ENCODE results near the gene DUSP28.

DNA sequence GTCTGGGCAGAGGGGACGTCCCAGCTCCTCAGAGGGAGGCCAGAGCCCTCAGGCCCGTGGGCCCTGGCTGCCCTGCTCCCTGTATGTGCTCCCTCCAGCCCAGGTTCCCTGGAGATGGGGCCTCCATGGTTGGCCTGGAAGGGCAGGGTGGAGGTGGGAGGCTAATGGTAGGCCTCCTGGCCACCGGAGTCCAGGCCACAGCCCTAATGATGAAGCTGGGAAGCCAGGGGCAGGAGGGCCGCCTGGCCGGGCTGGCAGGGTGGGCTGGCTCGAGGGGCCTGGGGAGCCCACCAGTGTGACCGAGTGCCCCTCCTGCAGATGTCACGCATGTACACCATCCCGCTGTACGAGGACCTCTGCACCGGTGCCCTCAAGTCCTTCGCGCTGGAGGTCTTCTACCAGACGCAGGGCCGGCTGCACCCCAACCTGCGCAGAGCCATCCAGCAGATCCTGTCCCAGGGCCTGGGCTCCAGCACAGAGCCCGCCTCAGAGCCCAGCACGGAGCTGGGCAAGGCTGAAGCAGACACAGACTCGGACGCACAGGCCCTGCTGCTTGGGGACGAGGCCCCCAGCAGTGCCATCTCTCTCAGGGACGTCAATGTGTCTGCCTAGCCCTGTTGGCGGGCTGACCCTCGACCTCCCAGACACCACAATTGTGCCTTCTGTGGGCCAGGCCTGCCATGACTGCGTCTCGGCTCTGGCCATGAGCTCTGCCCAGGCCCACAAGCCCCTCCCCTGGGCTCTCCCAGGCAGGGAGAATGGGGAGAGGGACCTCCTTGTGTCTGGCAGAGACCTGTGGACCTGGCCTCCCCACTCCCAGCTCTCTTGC lies 17.3 kb downstream of the DUSP28 start:
- TF ChIP-seq, protein P1, sequence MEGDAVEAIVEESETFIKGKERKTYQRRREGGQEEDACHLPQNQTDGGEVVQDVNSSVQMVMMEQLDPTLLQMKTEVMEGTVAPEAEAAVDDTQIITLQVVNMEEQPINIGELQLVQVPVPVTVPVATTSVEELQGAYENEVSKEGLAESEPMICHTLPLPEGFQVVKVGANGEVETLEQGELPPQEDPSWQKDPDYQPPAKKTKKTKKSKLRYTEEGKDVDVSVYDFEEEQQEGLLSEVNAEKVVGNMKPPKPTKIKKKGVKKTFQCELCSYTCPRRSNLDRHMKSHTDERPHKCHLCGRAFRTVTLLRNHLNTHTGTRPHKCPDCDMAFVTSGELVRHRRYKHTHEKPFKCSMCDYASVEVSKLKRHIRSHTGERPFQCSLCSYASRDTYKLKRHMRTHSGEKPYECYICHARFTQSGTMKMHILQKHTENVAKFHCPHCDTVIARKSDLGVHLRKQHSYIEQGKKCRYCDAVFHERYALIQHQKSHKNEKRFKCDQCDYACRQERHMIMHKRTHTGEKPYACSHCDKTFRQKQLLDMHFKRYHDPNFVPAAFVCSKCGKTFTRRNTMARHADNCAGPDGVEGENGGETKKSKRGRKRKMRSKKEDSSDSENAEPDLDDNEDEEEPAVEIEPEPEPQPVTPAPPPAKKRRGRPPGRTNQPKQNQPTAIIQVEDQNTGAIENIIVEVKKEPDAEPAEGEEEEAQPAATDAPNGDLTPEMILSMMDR (conservative IDR thresholded peaks at IDR 0.05): no peak
- TF ChIP-seq EZH2 (IDR thresholded peaks at IDR 0.05; ENCODE audit: low read depth): no peak
